H9 (cell line): ENCODE data around the gene SIPA1L2. TPM values are rescaled to one million over a fixed set of nuclear protein-coding genes. Genes with fewer than 3 reads are reported as not detected.

Experiments
- DNase-seq: peaks from one replicate; pipeline ENCODE4 v3.0.0-alpha.2; 2017
- H2AFZ ChIP-seq: one replicate; pipeline ENCODE4 v1.6.1; 2013; ENCODE audit warnings: mild to moderate bottlenecking, low read length, control low read depth, moderate library complexity
- H2AK5ac ChIP-seq: 2 replicates; pipeline ENCODE4 v1.6.1; 2013; ENCODE audit warnings: low read length, control low read depth, mixed read lengths; ENCODE audit not compliant: insufficient read length
- H2BK120ac ChIP-seq: one replicate; pipeline ENCODE4 v1.6.1; 2013; ENCODE audit warnings: low read depth, mild to moderate bottlenecking, low read length, control low read depth, inconsistent platforms; ENCODE audit not compliant: poor library complexity, severe bottlenecking
- H2BK12ac ChIP-seq: 2 replicates; pipeline ENCODE4 v1.6.1; 2013; ENCODE audit warnings: low read length, control low read depth, mixed read lengths, low read depth; ENCODE audit not compliant: insufficient read length
- H2BK15ac ChIP-seq: 2 replicates; pipeline ENCODE4 v1.6.1; 2013; ENCODE audit warnings: low read depth, low read length, control low read depth
- H2BK20ac ChIP-seq: one replicate; pipeline ENCODE4 v1.6.1; 2013; ENCODE audit warnings: low read depth, mild to moderate bottlenecking, low read length, control low read depth, inconsistent platforms; ENCODE audit not compliant: poor library complexity, severe bottlenecking
- H2BK5ac ChIP-seq: 2 replicates; pipeline ENCODE4 v1.6.1; 2013; ENCODE audit warnings: low read length, control low read depth, mixed read lengths; ENCODE audit not compliant: insufficient read length
- H3K14ac ChIP-seq: 2 replicates; pipeline ENCODE4 v1.6.1; 2013; ENCODE audit warnings: low read length, control low read depth; ENCODE audit not compliant: insufficient read depth
- H3K18ac ChIP-seq: 2 replicates; pipeline ENCODE4 v1.6.1; 2013; ENCODE audit warnings: low read depth, mild to moderate bottlenecking, mixed read lengths, low read length, control low read depth; ENCODE audit not compliant: insufficient read length
- H3K23ac ChIP-seq: 2 replicates; pipeline ENCODE4 v1.6.1; 2013; ENCODE audit warnings: low read length, control low read depth, mixed read lengths, low read depth; ENCODE audit not compliant: insufficient read length
- H3K23me2 ChIP-seq: 2 replicates; pipeline ENCODE4 v1.6.1; 2013; ENCODE audit warnings: low read depth, mild to moderate bottlenecking, mixed read lengths, low read length, control low read depth; ENCODE audit not compliant: insufficient read length, poor library complexity, severe bottlenecking
- H3K27ac ChIP-seq: 2 replicates; pipeline ENCODE4 v1.5.1; 2013; ENCODE audit warnings: low read length, control low read depth, mixed read lengths, low read depth; ENCODE audit not compliant: insufficient read length
- H3K27me3 ChIP-seq: 2 replicates; pipeline ENCODE4 v1.6.1; 2013; ENCODE audit warnings: low read length, control low read depth, inconsistent platforms; ENCODE audit not compliant: insufficient read depth
- H3K4ac ChIP-seq: 2 replicates; pipeline ENCODE4 v1.6.1; 2013; ENCODE audit warnings: low read depth, mild to moderate bottlenecking, control low read depth, inconsistent platforms, low read length, moderate library complexity
- H3K4me1 ChIP-seq: 2 replicates; pipeline ENCODE4 v1.6.1; 2013; ENCODE audit warnings: low read length, control low read depth, inconsistent platforms; ENCODE audit not compliant: insufficient read depth
- H3K4me2 ChIP-seq: 2 replicates; pipeline ENCODE4 v1.6.1; 2013; ENCODE audit warnings: low read length, control low read depth, mixed read lengths; ENCODE audit not compliant: insufficient read length, insufficient read depth
- H3K56ac ChIP-seq: 2 replicates; pipeline ENCODE4 v1.6.1; 2013; ENCODE audit warnings: low read depth, mild to moderate bottlenecking, mixed read lengths, low read length, control low read depth; ENCODE audit not compliant: insufficient read length
- H3K79me1 ChIP-seq: 2 replicates; pipeline ENCODE4 v1.6.1; 2013; ENCODE audit warnings: low read depth, mild to moderate bottlenecking, moderate library complexity, low read length, control low read depth, inconsistent platforms; ENCODE audit not compliant: insufficient read depth, poor library complexity, severe bottlenecking
- H3K79me2 ChIP-seq: 2 replicates; pipeline ENCODE4 v1.6.1; 2013; ENCODE audit warnings: low read length, control low read depth, inconsistent platforms; ENCODE audit not compliant: insufficient read depth
- H3K9ac ChIP-seq: 2 replicates; pipeline ENCODE4 v1.6.1; 2013; ENCODE audit warnings: low read length, control low read depth, mixed read lengths; ENCODE audit not compliant: insufficient read length; ENCODE audit errors: extremely low read depth
- H3K9me3 ChIP-seq: one replicate; pipeline ENCODE4 v1.6.1; 2013; ENCODE audit warnings: low read depth, low read length, inconsistent platforms; ENCODE audit not compliant: control insufficient read depth
- H3T11ph ChIP-seq: one replicate; pipeline ENCODE4 v1.6.1; 2013; ENCODE audit warnings: mild to moderate bottlenecking, low read length, control low read depth, inconsistent platforms
- H4K20me1 ChIP-seq: one replicate; pipeline ENCODE4 v1.6.1; 2013; ENCODE audit not compliant: control insufficient read depth, insufficient read length, insufficient read depth
- H4K5ac ChIP-seq: 2 replicates; pipeline ENCODE4 v1.6.1; 2013; ENCODE audit warnings: low read depth, mild to moderate bottlenecking, mixed read lengths, low read length, control low read depth; ENCODE audit not compliant: insufficient read length
- H4K8ac ChIP-seq: replicated peaks from 2 replicates; pipeline ENCODE4 v1.6.1; 2013; ENCODE audit warnings: low read length, control low read depth, mixed read lengths, low read depth; ENCODE audit not compliant: insufficient read length
- H4K91ac ChIP-seq: 2 replicates; pipeline ENCODE4 v1.6.1; 2013; ENCODE audit warnings: low read depth, mild to moderate bottlenecking, moderate library complexity, mixed read lengths, low read length, control low read depth; ENCODE audit not compliant: insufficient read length
- H3K27ac Mint-ChIP-seq, 3 experiments: 2 replicates in 2 of 3; 3 replicates in 1 of 3; pipeline ENCODE4 v1.8.0; 2020 to 2021; ENCODE audit warnings: mixed read lengths in 3 of 3, mild to moderate bottlenecking in 1 of 3, moderate library complexity in 1 of 3
- H3K27me3 Mint-ChIP-seq: 2 replicates; pipeline ENCODE4 v1.8.0; 2021; ENCODE audit warnings: low read depth, mild to moderate bottlenecking, moderate library complexity, mixed read lengths
- H3K36me3 Mint-ChIP-seq, 3 experiments: 2 replicates in 2 of 3; 3 replicates in 1 of 3; pipeline ENCODE4 v1.8.0; 2020 to 2021; ENCODE audit warnings: low read depth in 3 of 3, mixed read lengths in 3 of 3; ENCODE audit not compliant: insufficient read depth in 1 of 3
- H3K4me1 Mint-ChIP-seq, 2 experiments: 2 replicates each; pipeline ENCODE4 v1.8.0; 2020; ENCODE audit warnings: mixed read lengths in 2 of 2
- H3K4me3 Mint-ChIP-seq, 2 experiments: 2 replicates in 1 of 2; 3 replicates in 1 of 2; pipeline ENCODE4 v1.8.0; 2020 to 2021; ENCODE audit warnings: mild to moderate bottlenecking in 2 of 2, mixed read lengths in 2 of 2, moderate library complexity in 1 of 2
- H3K9me3 Mint-ChIP-seq, 2 experiments: 2 replicates in 1 of 2; 3 replicates in 1 of 2; pipeline ENCODE4 v1.8.0; 2020; ENCODE audit warnings: mild to moderate bottlenecking in 2 of 2, mixed read lengths in 2 of 2, moderate library complexity in 1 of 2
- WGBS: extraction: QIAGEN DNeasy Blood & Tissue Kit; methylation state at CpG from one replicate; pipeline ENCODE4 v1.1.7; 2013; ENCODE audit warnings: missing lambda C conversion rate, low lambda C conversion rate, mixed read lengths; ENCODE audit not compliant: insufficient read length; ENCODE audit errors: extremely low coverage; 5-methylcytosine and 5-hydroxymethylcytosine counted together
- total RNA-seq: library from RNA; stranded (reverse); gene quantifications from 2 replicates; pipeline ENCODE4 v1.2.1, GENCODE V29; 2021
- TF ChIP-seq, protein P1 (sequence below): fragments of 200-600 bp; sonication (generic); conservative IDR thresholded peaks from 3 replicates; pipeline ENCODE4 v1.8.0; 2021; ENCODE audit warnings: antibody characterized with exemption, mild to moderate bottlenecking

The SIPA1L2 gene
- total RNA-seq, 1 experiment from 2014 or later, result 5.2 TPM

- H3K4ac ChIP-seq, result no peak overlapping the region
- H3K9ac ChIP-seq, result no peak overlapping the region
- no peak overlapping the region for H3K27ac ChIP-seq
- no peak overlapping the region for H4K91ac ChIP-seq
- no peak overlapping the region for H3K23ac ChIP-seq
- no peak overlapping the region for H2AFZ ChIP-seq
- H3K79me2 ChIP-seq, result no peaks in the 10 kb centered on the region
- Mint-ChIP-seq H3K27me3 (no peaks in the 10 kb centered on the region), H3K36me3 (peaks cover 0 to 3% (median 0%) of the 10 kb centered on the region in 3 experiments; a peak in 2 of 7 replicates), H3K9me3 (no peaks in the 10 kb centered on the region), H3K4me1 (peaks cover 6 to 10% of the 10 kb centered on the region in 2 experiments), H3K4me3 (no peak overlapping the region), H3K27ac (no peak overlapping the region)
- no peak overlapping the region for H2BK5ac ChIP-seq
- no peak overlapping the region for H2BK12ac ChIP-seq
- no peak overlapping the region for H2AK5ac ChIP-seq
- H2BK20ac ChIP-seq, result no peak overlapping the region
- no peaks in the 10 kb centered on the region for H3K23me2 ChIP-seq
- TF ChIP-seq, protein P1, sequence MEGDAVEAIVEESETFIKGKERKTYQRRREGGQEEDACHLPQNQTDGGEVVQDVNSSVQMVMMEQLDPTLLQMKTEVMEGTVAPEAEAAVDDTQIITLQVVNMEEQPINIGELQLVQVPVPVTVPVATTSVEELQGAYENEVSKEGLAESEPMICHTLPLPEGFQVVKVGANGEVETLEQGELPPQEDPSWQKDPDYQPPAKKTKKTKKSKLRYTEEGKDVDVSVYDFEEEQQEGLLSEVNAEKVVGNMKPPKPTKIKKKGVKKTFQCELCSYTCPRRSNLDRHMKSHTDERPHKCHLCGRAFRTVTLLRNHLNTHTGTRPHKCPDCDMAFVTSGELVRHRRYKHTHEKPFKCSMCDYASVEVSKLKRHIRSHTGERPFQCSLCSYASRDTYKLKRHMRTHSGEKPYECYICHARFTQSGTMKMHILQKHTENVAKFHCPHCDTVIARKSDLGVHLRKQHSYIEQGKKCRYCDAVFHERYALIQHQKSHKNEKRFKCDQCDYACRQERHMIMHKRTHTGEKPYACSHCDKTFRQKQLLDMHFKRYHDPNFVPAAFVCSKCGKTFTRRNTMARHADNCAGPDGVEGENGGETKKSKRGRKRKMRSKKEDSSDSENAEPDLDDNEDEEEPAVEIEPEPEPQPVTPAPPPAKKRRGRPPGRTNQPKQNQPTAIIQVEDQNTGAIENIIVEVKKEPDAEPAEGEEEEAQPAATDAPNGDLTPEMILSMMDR, result no peak
- no peaks in the 10 kb centered on the region for H3K9me3 ChIP-seq
- no peak overlapping the region for H4K8ac ChIP-seq
- H3K18ac ChIP-seq, result no peak overlapping the region
- WGBS, result no CpG with 5 or more reads among the region's 2 CpGs
- no peak overlapping the region for H3K14ac ChIP-seq
- H2BK120ac ChIP-seq, result no peak overlapping the region
- H3K79me1 ChIP-seq, result no peaks in the 10 kb centered on the region
- DNase-seq, result no peak
- H3K4me1 ChIP-seq, result no peaks in the 10 kb centered on the region
- no peaks in the 10 kb centered on the region for H3K27me3 ChIP-seq
- no peak overlapping the region for H3K56ac ChIP-seq
- no peak overlapping the region for H3K4me2 ChIP-seq
- H4K5ac ChIP-seq, result no peak overlapping the region
- H3T11ph ChIP-seq, result no peak overlapping the region
- H2BK15ac ChIP-seq, result no peak overlapping the region
- H4K20me1 ChIP-seq, result no peaks in the 10 kb centered on the region
Observed at GRCh38 chr1:232597721-232598120, 32.2 kb downstream of the SIPA1L2 start.
